ENCODE measurements around the gene ZNF692.

DNA sequence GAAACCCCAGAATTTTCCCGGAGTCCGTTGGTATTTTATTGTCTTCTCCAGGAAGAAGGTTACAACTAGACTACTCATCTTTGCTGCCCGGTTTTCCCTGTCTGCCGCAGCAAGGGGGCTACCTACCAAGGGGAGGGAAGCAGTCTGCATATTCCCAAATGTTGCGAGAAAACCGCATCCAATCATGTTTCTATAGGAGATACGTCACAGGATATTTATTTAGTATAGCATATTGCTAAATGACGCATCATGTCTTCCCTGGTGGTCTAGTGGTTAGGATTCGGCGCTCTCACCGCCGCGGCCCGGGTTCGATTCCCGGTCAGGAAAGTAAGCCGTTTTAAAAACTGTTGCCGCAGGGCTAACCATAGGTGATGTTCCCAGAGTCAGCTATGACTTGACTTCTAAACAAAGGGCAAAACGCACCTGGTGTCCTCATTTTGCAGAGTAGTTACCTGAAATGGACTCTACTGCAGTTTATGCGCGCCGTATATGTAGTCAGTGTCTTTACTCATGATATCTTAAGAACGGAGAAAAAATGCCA lies 15.2 kb upstream of the ZNF692 start:
- TF ChIP-seq ZNF761 (CRISPR knock-in tag; conservative IDR thresholded peaks at IDR 0.05) (no peak), NFRKB (IDR thresholded peaks at IDR 0.05) (no peak), POLR2AphosphoS5 (IDR thresholded peaks at IDR 0.05; ENCODE audit: low read depth, low read length) (no peak), MEIS2 (CRISPR knock-in tag; IDR thresholded peaks at IDR 0.05) (no peak), MYNN (CRISPR knock-in tag; IDR thresholded peaks at IDR 0.05; ENCODE audit: low read depth) (no peak)

All from HepG2 (cell line).